GM13977 (cell line): Measurements from ENCODE around the gene DNASE1.
"Not testable (repeated sequence)": the region's sequence is repeated elsewhere in the genome, so short reads cannot be mapped to it uniquely, and the experiment has no call there.

Experiments used
- DNase-seq: peaks from one replicate; pipeline ENCODE4 v3.0.0; 2012; ENCODE audit warnings: low spot score
- CTCF ChIP-seq: IDR thresholded peaks from 2 replicates; pipeline ENCODE4 v1.5.1; 2012; ENCODE audit warnings: mild to moderate bottlenecking, control low read depth; ENCODE audit not compliant: insufficient read depth; ENCODE audit errors: extremely low read depth, missing control alignments
- in situ Hi-C: fragments of 300-500 bp; cut with MboI; formaldehyde crosslinking; loops from one replicate; pipeline ENCODE4 v1.12.0; 2022; ENCODE audit warnings: low sequenced_read_pairs, low pct_unique_long_range_greater_than_20kb, mixed read lengths, inconsistent platforms; ENCODE audit not compliant: unreplicated experiment

The DNASE1 gene

DNA sequence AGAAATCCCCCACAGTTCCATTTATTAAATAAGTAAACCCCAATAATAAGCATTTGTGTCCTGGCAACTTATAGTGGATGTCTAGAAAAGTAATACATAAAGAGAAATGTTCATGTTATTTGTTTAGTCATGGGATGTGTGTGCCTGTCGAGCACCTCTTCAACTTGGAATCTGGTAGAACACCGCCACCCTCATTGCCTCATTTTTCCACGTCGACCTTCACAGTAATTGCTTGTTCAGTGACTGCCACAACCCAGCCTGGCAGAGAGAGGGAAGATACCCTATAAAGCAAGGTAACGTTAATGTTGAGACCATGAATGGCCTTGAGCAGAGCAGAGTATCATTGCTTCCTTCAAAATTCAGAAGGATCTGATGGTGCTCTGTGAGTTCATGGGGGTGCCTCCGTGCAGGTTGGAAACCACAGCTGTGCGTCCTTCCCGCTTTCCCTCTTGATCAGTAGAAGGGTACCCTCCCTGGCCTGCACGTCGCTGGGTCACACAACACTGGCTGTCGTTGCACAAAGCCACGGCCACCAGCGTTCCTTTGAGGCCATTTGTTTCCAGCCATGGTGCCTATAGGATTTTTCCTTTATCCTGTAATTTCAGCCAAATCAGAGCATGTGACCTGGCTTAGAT lies 3.7 kb upstream of the DNASE1 start:
- no peak for TF ChIP-seq CTCF
- DNase-seq = no peak
- in situ Hi-C loops = no loop called here

- no peak for DNase-seq
- no peak for TF ChIP-seq CTCF
- in situ Hi-C loops = no loop called here
Observed at GRCh38 chr16:3651461-3652372, 2.8 kb upstream of the DNASE1 start.

DNA sequence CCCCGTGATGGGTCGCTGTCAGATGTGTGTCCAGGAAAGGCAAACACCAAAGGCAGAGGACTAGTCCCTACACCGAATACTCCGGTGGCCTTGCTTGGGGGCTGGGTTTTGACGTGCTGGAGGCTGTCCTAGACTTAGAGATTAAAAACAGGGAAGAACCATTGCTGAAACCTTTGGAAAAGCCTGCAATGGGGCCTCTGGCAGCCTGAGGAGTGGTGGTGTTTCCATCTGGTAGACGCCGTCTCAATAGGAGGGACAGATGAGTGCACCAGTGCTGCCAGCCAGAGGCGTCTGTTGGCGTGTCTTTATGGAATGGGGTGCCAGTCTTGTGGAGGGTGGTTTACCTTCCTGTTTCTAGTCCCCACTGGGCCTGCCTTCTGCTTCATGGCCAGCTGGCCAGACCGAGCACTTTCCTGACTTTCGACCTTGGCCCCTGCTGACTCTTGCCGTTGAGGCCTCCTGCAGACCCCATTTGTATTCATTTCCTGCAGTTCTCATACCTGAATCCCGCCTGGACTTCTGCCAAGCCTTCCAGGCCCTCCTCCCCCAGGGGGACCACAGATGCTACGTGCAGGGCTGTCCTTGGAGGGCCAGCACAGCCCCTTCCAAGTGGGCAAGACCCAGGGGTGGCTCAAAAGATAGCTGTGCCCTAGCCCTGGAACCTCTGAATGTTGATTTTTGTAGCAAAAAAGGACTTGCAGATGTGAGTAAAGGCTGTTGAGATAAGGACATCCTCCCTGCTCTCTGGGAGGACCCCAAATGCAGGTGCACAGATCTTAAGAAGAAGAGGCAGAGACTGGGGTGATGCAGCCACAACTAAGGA lies 1.9 kb upstream of the DNASE1 start:
- in situ Hi-C loops = no loop called here
- TF ChIP-seq CTCF = no peak
- no peak for DNase-seq

GRCh38 chr16:3655030-3655395 lies 522 bp downstream of the DNASE1 start:
- no peak for DNase-seq
- in situ Hi-C loops = no loop called here

GRCh38 chr16:3655396-3656159 lies 1.1 kb downstream of the DNASE1 start:
- in situ Hi-C loops = no loop called here
- no peak for DNase-seq
- TF ChIP-seq CTCF = no peak

More at GRCh38 chr16:3655030-3655395, 522 bp downstream of the DNASE1 start:
- TF ChIP-seq CTCF = no peak

DNA sequence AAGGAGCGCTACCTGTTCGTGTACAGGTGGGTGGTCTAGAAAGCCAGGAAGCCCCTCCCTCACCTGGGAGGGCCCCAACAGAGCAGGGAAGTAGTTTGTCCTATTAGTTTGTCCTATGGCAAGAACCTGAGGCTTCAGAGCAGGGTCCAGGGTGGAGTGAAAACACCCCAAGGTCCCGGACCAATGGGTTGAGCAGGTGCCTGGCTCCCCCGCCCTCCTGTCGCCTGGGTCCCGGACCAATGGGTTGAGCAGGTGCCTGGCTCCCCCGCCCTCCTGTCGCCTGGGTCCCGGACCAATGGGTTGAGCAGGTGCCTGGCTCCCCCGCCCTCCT lies 1.6 kb downstream of the DNASE1 start:
- in situ Hi-C loops, DNase-seq: not testable (repeated sequence)
